ENCODE measurements around the gene TRIP13. TPM values are rescaled to one million over a fixed set of nuclear protein-coding genes. Genes with fewer than 3 reads are reported as not detected.

TRIP13 gene
- total and polyA plus RNA-seq, 10 of the 15 experiments (the other 5 are each of a cell fraction or from before 2014, with no cell fraction given) = 15.1 to 64.9 (median 32.2) TPM

DNA sequence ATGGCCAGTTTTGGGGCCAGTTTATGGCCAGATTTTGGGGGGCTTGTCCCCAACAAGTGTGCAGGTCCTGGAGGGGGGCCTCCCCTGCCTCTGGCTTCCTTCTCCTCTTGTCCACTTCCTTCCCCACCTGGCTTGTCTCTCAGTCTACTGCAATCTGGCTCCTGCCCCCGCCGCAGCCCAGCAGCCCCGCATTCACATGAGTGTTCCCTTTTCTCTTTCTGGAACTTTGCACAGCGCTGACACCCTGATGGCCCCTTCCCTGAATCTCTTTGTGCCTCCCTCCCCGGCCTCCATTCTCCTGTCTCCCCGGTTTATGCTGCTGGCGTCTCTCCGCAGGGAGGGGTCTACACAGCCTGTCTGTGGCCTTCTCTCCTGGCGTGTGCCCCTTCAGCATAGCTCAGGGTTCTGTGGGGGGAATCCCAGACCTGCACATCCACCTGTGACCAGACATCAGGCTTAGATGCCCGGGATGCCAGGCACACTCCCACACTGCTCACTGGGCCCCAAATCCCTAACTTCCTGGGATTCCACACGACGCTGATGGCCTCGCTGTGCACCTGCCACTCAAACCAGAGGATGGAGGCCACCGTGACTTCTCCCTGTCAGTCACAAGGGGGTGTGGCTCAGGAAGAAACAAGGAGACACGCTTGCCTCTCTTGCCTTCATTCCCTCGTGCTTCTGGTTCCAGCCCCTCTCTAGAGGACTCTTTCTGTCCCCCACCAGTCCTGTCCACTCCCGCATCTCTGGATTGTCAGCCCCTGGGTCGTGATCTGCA is 17.5 kb downstream of the TRIP13 start (continued):
- no peak for TF ChIP-seq PBX3 (IDR thresholded peaks at IDR 0.05; ENCODE audit: insufficient replicate concordance, low read depth, low read length)
- no peak for TF ChIP-seq EGR1 (IDR thresholded peaks at IDR 0.05; ENCODE audit: borderline replicate concordance in 1 of 2, low read depth in 2 of 2, low read length in 2 of 2)

DNA sequence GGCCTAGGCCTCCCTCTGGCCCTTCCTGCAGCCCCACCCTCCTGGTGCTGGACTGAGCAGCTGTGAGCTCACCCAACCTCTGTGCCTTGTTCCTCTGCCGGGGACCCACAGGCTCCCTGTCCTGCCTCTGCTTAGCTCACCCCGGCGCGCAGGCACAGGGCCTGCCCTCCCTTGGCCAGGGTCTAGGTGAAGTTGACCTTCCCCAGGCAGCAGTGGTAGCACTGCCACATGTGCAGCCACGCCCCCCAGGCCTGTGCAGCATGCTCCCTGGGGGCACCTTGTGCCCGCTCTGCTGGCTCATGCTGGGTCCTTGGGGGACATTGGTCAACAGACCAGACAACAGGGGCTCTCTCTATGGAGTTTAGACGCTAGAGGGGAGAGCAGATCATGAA is 18.1 kb downstream of the TRIP13 start:
- Histone ChIP-seq H3K79me2 (ENCODE audit: control insufficient read depth, insufficient read depth, low read length) (no peaks in the 10 kb centered on the region), H3K27me3 (replicated peaks in 1 of 2; ENCODE audit: control insufficient read depth in 2 of 2, insufficient read depth in 2 of 2, low read length in 1 of 2) (no peaks in the 10 kb centered on the region), H3K4me3 (no peak overlapping the region), H3K36me3 (ENCODE audit: control insufficient read depth in 2 of 2, insufficient read depth in 2 of 2, low read length in 1 of 2) (peaks cover 10 to 16% of the 10 kb centered on the region in 2 experiments; a peak in 3 of 4 replicates), H3K4me1 (ENCODE audit: control insufficient read depth, insufficient read depth, low read length) (no peaks in the 10 kb centered on the region), H3K9ac (ENCODE audit: control insufficient read depth, insufficient read depth, low read length) (no peak overlapping the region), H2AFZ (ENCODE audit: control insufficient read depth, low read depth, low read length) (no peak overlapping the region), H3K9me3 (replicated peaks; ENCODE audit: control insufficient read depth, insufficient read depth, low read length) (no peaks in the 10 kb centered on the region), H3K27ac (ENCODE audit: control insufficient read depth, insufficient read depth) (no peak overlapping the region), H3K4me2 (ENCODE audit: control insufficient read depth, insufficient read depth) (no peak overlapping the region), H4K20me1 (ENCODE audit: control insufficient read depth, insufficient read depth) (no peaks in the 10 kb centered on the region)
- SMC1A ChIA-PET (ENCODE audit: uncharacterized antibody, unreplicated experiment) = no interaction called here
- CTCF ChIA-PET = no interaction called here
- FAIRE-seq (no peak), ATAC-seq (no peak), DNase-seq (ENCODE audit: low read depth, low spot score) (no peak)
- RAD21 ChIA-PET (ENCODE audit: unreplicated experiment) = no interaction called here
- WGBS (ENCODE audit: insufficient coverage, insufficient replicate concordance, low lambda C conversion rate, missing lambda C conversion rate) = over 99% methylated on average over 7 of the region's 7 CpGs
- BruUV-seq (replicated peaks) = no TSS peak
- POLR2A ChIA-PET = no interaction called here
- intact Hi-C loops (cut with micrococcal nuclease; ENCODE audit: unreplicated experiment) (no loop called here), in situ Hi-C loops (cut with MboI) (loop anchor here (10.0 kb wide), 1 partner anchor 734 kb away; no protein-coding TSS in a partner anchor)
- TF ChIP-seq, protein P1, sequence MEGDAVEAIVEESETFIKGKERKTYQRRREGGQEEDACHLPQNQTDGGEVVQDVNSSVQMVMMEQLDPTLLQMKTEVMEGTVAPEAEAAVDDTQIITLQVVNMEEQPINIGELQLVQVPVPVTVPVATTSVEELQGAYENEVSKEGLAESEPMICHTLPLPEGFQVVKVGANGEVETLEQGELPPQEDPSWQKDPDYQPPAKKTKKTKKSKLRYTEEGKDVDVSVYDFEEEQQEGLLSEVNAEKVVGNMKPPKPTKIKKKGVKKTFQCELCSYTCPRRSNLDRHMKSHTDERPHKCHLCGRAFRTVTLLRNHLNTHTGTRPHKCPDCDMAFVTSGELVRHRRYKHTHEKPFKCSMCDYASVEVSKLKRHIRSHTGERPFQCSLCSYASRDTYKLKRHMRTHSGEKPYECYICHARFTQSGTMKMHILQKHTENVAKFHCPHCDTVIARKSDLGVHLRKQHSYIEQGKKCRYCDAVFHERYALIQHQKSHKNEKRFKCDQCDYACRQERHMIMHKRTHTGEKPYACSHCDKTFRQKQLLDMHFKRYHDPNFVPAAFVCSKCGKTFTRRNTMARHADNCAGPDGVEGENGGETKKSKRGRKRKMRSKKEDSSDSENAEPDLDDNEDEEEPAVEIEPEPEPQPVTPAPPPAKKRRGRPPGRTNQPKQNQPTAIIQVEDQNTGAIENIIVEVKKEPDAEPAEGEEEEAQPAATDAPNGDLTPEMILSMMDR (IDR thresholded peaks at IDR 0.05 in 2 of 3, conservative IDR thresholded peaks at IDR 0.05 in 1 of 3; ENCODE audit: control insufficient read depth in 2 of 3, extremely low read depth in 1 of 3, insufficient read depth in 1 of 3, low read depth in 3 of 3, low read length in 3 of 3) = no peak
- TF ChIP-seq KLF5 (IDR thresholded peaks at IDR 0.05; ENCODE audit: partially characterized antibody) (no peak), SREBF1 (IDR thresholded peaks at IDR 0.05; ENCODE audit: low read length) (no peak), HDGF (IDR thresholded peaks at IDR 0.05) (no peak), TCF3 (IDR thresholded peaks at IDR 0.05; ENCODE audit: borderline replicate concordance, insufficient read depth, low read depth, low read length) (no peak), IKZF1 (conservative IDR thresholded peaks at IDR 0.05) (no peak), NFXL1 (IDR thresholded peaks at IDR 0.05; ENCODE audit: borderline replicate concordance) (no peak), CHD4 (IDR thresholded peaks at IDR 0.05) (no peak), STAT1 (conservative IDR thresholded peaks at IDR 0.05) (no peak), RCOR1 (conservative IDR thresholded peaks at IDR 0.05; ENCODE audit: low read depth, low read length) (no peak), BACH1 (IDR thresholded peaks at IDR 0.05; ENCODE audit: borderline replicate concordance) (no peak)
- TF ChIP-seq, protein P2, sequence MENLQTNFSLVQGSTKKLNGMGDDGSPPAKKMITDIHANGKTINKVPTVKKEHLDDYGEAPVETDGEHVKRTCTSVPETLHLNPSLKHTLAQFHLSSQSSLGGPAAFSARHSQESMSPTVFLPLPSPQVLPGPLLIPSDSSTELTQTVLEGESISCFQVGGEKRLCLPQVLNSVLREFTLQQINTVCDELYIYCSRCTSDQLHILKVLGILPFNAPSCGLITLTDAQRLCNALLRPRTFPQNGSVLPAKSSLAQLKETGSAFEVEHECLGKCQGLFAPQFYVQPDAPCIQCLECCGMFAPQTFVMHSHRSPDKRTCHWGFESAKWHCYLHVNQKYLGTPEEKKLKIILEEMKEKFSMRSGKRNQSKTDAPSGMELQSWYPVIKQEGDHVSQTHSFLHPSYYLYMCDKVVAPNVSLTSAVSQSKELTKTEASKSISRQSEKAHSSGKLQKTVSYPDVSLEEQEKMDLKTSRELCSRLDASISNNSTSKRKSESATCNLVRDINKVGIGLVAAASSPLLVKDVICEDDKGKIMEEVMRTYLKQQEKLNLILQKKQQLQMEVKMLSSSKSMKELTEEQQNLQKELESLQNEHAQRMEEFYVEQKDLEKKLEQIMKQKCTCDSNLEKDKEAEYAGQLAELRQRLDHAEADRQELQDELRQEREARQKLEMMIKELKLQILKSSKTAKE (IDR thresholded peaks at IDR 0.05; ENCODE audit: low read depth, poor library complexity, severe bottlenecking) = no peak
- TF ChIP-seq, protein P3, sequence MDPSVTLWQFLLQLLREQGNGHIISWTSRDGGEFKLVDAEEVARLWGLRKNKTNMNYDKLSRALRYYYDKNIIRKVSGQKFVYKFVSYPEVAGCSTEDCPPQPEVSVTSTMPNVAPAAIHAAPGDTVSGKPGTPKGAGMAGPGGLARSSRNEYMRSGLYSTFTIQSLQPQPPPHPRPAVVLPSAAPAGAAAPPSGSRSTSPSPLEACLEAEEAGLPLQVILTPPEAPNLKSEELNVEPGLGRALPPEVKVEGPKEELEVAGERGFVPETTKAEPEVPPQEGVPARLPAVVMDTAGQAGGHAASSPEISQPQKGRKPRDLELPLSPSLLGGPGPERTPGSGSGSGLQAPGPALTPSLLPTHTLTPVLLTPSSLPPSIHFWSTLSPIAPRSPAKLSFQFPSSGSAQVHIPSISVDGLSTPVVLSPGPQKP (IDR thresholded peaks at IDR 0.05; ENCODE audit: low read depth, low read length) = no peak

Data from GM12878 (cell line).